ENCODE results near the gene TNNI3.

GRCh38 chr19:55172741-55173140 lies 15.2 kb upstream of the TNNI3 start:
- no peak for TF ChIP-seq SP1 (IDR thresholded peaks at IDR 0.05; ENCODE audit: low read depth, low read length)
- no peak for TF ChIP-seq TAF1 (IDR thresholded peaks at IDR 0.05; ENCODE audit: borderline replicate concordance, low read depth, low read length)
- no peak for TF ChIP-seq MYC (IDR thresholded peaks at IDR 0.05; ENCODE audit: insufficient read depth, insufficient read length, insufficient replicate concordance, low read length, severe bottlenecking)
- TF ChIP-seq MAX (IDR thresholded peaks at IDR 0.05; ENCODE audit: low read depth, low read length) = no peak
- TF ChIP-seq CTCF (IDR thresholded peaks at IDR 0.05 in 2 of 3, conservative IDR thresholded peaks at IDR 0.05 in 1 of 3; ENCODE audit: control insufficient read depth in 2 of 3, extremely low read depth in 1 of 3, insufficient read depth in 1 of 3, low read depth in 3 of 3, low read length in 3 of 3) = no peak
- TF ChIP-seq ZNF384 (IDR thresholded peaks at IDR 0.05; ENCODE audit: borderline replicate concordance, low read depth, low read length) = no peak
- no peak for TF ChIP-seq YY1 (IDR thresholded peaks at IDR 0.05; ENCODE audit: low read depth, low read length)
- TF ChIP-seq REST (IDR thresholded peaks at IDR 0.05; ENCODE audit: low read depth, low read length) = no peak
- no peak for TF ChIP-seq POLR2A (IDR thresholded peaks at IDR 0.05; ENCODE audit: low read depth, low read length)

Data from GM12878 (cell line).